ENCODE measurements around the gene FBXO22. TPM values are rescaled to one million over a fixed set of nuclear protein-coding genes. Genes with fewer than 3 reads are reported as not detected.
A peak's percentile ranks its signal among the peaks of the same experiment; 100 is the strongest.
"Not testable (repeated sequence)": the region's sequence is repeated elsewhere in the genome, so short reads cannot be mapped to it uniquely, and the experiment has no call there.

Gene FBXO22
- total RNA-seq (2014; rRNA removed; shearing (Covaris generic); ENCODE audit: low replicate concordance) = 43.0 and 86.0 TPM in 2 replicates

GRCh38 chr15:75903331-75904239 lies at the start of gene FBXO22:
FBXO22 (plus strand) TSS chr15:75903878; CDS start chr15:75903964, 86 bp downstream.
- in situ Hi-C loops (cut with HindIII; ENCODE audit: low pct_unique_long_range_greater_than_20kb, low sequenced_read_pairs) = no loop called here
- peak; percentile 84 for DNase-seq (ENCODE audit: low read depth)

GRCh38 chr15:75857886-75858285 lies 45.8 kb upstream of the FBXO22 start:
- in situ Hi-C loops (cut with HindIII; ENCODE audit: low pct_unique_long_range_greater_than_20kb, low sequenced_read_pairs) = no loop called here
- no peak for DNase-seq (ENCODE audit: low read depth)

DNA sequence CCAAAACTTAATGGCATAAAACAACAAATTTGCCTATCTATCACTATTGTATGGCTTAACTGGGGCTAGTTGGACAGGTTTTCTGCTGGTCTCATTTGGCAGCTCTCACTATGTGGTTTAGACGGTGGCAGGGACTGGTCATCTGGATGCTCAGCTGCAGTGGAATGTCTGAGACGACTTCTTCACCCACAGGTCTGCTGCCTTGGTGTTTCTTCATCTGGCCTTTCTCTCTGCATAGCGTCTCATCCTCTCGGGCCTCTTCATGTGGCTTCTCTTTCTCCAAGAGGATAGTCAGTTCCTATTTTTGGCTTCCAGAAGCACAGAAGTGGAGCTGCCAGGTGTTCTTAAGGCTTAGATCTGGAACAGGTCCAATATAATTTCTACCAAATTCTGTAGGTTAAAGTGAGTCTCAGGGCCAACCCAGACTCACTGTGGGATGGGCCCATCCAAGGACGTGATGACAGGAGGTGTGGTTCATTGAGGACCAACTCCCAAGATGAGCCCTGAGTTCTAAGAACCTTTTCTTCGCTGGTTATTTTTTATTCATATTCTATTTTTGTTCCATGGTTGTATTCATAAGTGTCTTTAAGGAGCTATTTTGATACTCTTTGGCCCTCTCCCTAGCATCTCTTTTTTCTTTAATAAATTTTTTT lies 41.8 kb upstream of the FBXO22 start:
- DNase-seq (ENCODE audit: low read depth) = no peak
- in situ Hi-C loops (cut with HindIII; ENCODE audit: low pct_unique_long_range_greater_than_20kb, low sequenced_read_pairs) = no loop called here

DNA sequence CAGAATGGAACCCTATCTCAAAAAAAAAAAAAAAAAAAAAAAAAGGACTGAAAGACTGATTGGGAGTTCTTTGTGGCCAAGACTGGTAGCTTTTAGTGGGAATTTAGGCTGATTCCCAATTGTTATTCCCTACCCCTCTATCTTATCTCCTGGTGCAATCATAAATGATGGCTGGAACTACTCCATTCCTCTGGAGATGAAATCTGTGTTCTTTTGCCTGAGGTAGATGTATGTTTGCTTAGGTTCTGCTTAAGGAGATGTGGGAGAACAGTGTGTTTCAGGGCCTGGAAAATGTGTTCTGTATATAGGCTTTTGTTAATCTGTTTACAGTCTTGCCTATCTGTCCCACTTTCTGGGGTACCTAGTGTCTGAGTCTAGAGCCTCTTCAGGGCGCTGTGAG lies 40.9 kb upstream of the FBXO22 start:
- no peak for DNase-seq (ENCODE audit: low read depth)
- in situ Hi-C loops (cut with HindIII; ENCODE audit: low pct_unique_long_range_greater_than_20kb, low sequenced_read_pairs) = no loop called here

DNA sequence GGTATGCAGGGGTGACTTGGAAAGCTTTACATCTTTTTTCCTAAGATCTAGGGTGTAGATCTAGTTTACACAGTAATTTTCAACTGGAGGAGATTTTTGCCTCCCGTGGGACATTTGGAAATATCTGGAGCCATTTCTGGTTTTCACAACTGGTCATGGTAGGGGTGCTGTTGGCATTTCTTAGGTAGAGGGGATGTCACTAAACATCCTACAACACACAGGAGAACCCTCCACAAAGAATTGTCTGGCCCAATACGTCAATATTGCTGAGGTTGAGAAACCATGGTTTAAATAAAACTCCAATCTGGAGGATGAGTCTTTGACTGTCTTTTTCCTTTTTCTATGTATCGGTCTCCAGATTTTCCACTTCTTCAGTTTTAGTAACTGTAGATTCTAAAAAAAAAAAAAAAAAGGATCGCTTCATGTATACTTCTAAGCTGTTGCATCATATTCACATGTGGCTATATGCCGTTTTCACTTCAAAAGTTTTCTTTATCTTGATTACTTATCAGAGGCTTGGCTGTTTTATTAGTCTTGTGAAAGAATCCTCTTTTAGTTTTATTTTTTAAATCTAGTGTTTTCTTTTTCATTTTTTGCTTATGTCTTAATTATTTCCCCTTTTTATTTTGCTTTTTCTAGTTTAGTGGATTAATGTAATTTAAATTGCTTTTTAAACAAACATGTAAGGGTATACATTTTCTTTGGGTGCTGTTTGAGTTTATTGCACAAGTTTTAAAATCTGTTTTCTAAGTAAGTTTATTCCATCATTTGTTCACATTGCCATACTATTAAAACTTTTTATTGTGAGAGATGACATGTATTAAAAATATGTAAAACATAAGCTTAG lies 39.2 kb upstream of the FBXO22 start:
- DNase-seq (ENCODE audit: low read depth) = no peak
- in situ Hi-C loops (cut with HindIII; ENCODE audit: low pct_unique_long_range_greater_than_20kb, low sequenced_read_pairs) = no loop called here

DNA sequence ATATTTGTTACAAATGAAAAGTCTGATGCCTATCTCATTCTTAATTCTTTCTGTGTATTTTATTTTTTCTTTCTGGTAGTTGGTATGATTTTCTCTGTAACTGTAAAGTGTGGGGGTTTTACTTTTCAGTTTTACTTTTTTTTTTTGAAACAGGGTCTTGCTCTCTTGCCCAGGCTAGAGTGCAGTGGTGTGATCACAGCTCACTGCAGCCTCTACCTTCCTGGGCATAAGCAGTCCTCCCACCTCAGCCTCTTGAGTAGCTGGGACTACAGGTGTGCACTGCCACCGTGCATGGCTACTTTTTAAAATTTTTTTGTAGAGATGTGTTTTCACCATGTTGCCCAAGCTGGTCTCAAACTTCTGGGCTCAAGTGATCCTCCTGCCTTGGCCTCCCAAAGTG lies 37.6 kb upstream of the FBXO22 start:
- in situ Hi-C loops (cut with HindIII; ENCODE audit: low pct_unique_long_range_greater_than_20kb, low sequenced_read_pairs); DNase-seq (ENCODE audit: low read depth): not testable (repeated sequence)

GRCh38 chr15:75866916-75867315 lies 36.8 kb upstream of the FBXO22 start:
- in situ Hi-C loops (cut with HindIII; ENCODE audit: low pct_unique_long_range_greater_than_20kb, low sequenced_read_pairs) = no loop called here
- no peak for DNase-seq (ENCODE audit: low read depth)

DNA sequence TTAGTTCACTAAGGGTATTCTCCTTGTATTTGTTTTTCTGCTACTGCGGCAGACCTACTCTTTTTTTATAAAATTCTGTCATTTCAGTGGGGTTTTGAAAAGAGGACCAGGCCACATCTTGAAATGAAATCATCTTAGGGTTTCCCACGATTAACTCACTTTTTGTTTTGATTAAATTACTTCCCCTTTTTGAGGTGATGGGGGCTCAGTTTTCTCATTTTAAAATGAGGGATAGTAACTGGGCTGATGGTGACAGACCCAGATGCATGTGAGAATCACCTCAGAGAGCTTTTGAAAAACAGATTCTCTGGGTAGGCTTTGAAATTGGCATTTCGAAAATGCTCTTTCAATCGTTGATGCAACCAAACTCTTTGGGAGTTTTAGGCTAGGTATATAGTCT lies 36.2 kb upstream of the FBXO22 start:
- in situ Hi-C loops (cut with HindIII; ENCODE audit: low pct_unique_long_range_greater_than_20kb, low sequenced_read_pairs) = no loop called here

GRCh38 chr15:75868019-75868418 lies 35.7 kb upstream of the FBXO22 start:
- DNase-seq (ENCODE audit: low read depth) = no peak
- in situ Hi-C loops (cut with HindIII; ENCODE audit: low pct_unique_long_range_greater_than_20kb, low sequenced_read_pairs) = no loop called here

More for the DNA sequence above, 36.2 kb upstream of the FBXO22 start:
- no peak for DNase-seq (ENCODE audit: low read depth)

DNA sequence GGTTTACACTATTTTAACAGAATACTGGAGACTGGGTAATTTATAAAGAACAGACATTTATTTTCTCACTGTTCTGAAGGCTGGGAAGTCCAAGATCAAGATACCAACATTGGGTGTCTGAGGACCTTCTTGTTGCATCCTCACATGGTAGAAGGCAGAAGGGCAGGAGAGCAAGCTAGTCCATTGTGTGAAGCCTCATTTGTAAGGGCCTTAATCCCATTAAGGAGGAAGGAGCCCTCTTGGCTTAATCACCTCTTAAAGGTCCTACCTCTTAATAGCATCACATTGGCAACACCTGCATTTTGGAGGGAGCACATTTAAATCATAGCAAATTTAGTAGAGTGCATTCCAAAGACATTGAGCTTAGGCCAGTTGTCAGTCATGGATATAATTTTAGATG lies 34.2 kb upstream of the FBXO22 start:
- in situ Hi-C loops (cut with HindIII; ENCODE audit: low pct_unique_long_range_greater_than_20kb, low sequenced_read_pairs) = no loop called here
- DNase-seq (ENCODE audit: low read depth) = no peak

DNA sequence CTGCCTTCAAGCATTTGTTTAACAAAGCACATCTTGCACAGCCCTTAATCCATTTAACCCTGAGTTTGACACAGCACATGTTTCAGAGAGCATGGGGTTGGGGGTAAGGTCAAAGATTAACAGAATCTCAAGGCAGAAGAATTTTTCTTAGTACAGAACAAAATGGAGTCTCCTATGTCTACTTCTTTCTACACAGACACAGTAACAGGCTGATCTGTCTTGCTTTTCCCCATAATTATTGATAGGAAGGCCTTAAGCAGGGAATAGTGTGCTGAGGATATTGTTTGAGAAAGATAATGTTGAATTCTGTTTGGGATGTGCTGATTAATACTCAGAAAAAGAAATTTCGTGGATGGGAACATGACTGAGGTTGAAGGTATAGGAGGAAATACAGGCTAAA lies 32.1 kb upstream of the FBXO22 start:
- in situ Hi-C loops (cut with HindIII; ENCODE audit: low pct_unique_long_range_greater_than_20kb, low sequenced_read_pairs); DNase-seq (ENCODE audit: low read depth): not testable (repeated sequence)

DNA sequence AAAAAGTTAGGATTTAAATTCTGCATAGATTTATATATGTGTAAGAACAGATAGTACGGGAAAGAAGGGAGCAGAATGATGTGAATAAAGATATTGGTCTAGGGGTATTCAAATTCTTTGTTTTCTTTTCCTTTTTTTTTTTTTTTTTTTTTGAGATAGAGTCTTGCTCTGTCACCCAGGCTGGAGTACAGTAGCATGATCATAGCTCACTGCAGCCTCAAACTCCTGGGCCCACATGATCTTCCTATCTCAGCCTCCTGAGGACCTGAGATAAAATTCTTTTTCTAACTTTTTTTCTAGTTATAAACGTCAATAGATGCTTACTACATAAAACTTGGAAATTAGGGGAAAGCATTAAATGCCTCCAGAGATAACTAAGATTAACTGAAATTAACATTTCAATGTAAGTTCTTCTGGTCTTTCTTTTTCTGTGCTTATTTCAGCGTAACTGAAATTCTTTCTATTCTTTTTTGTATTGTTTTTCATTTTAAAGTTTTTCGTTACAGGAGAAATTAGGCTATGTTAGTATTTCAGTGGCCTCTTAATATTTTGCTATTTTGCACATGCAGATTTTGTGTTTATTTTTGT lies 31.2 kb upstream of the FBXO22 start:
- no peak for DNase-seq (ENCODE audit: low read depth)
- in situ Hi-C loops (cut with HindIII; ENCODE audit: low pct_unique_long_range_greater_than_20kb, low sequenced_read_pairs) = no loop called here

DNA sequence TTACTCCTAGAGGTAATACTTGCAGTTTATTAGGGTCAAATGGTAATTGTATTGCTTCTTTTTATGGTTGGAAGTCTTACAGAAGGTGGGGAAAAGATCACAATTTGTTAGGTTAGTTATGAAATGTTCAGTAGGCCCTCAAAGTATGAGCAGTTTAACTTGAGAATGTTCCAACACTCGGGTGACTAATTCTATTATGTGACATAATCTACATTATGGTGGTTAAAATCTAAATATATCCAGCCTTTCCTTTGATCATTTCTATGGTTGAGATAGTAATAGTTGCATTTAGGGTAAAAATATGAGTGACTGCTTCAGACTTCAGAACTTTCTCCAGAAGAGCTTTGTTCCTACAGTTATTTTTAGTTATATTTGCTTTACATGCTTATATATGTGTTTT lies 19.6 kb upstream of the FBXO22 start:
- DNase-seq (ENCODE audit: low read depth) = no peak
- in situ Hi-C loops (cut with HindIII; ENCODE audit: low pct_unique_long_range_greater_than_20kb, low sequenced_read_pairs) = no loop called here

DNA sequence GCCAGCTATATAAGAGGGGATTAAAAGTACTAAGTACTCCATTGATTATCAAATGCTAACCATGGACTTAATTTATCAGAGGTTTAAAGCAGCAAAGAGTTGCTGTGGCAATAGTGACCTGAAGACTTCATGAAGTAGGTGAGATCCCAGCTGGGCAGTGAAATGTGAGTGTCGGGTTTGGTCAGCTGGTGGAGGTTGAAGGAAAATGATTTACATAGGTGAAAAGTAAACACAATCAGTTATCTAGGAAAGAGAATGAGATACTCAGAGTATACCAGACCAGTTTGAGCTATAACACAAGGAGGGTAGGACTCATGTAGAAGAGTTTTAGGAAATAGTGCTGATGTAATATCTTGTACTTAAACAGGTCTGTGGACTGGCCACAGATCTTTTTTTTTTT lies 16.5 kb upstream of the FBXO22 start:
- in situ Hi-C loops (cut with HindIII; ENCODE audit: low pct_unique_long_range_greater_than_20kb, low sequenced_read_pairs) = no loop called here
- no peak for DNase-seq (ENCODE audit: low read depth)

GRCh38 chr15:75891895-75892294 lies 11.8 kb upstream of the FBXO22 start:
- in situ Hi-C loops (cut with HindIII; ENCODE audit: low pct_unique_long_range_greater_than_20kb, low sequenced_read_pairs) = no loop called here
- DNase-seq (ENCODE audit: low read depth) = peak; percentile 42

DNA sequence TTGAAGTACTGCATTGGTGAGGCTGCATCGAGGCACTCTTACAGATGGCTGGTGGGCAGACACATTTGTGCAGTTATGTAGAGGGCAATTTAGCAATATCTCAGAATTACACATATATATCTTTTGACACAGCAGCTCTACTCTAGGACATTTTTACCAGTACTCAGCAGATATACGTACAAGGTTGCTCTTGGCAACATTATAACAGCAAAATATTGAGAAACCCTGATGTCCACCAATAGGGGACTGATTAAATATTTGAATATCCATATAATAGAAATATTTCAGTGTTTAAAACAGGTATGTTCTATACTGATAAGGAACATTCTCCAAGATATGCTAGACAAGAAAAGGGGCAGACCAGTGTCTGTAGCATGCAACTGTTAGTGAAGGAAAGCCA lies 7.9 kb upstream of the FBXO22 start:
- in situ Hi-C loops (cut with HindIII; ENCODE audit: low pct_unique_long_range_greater_than_20kb, low sequenced_read_pairs) = no loop called here
- DNase-seq (ENCODE audit: low read depth) = no peak

DNA sequence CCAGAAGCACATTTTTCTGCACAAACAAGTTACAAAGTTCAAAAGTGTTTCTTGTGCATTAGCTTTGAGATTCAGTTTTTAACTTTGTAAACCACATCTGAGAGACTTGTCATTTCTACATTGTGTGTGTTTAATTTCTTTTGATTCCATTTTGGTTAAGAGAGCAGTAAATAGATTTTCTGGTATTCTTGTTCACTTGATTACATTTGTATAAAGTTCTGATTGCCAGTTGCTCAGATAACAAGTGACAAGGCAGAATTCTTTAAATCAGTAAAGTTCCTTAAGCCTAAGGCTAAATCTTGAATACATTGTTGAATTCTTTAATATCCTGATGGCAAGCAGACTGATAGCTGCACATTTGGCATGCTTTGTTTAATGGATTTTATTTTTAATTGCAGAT lies 3.1 kb upstream of the FBXO22 start:
- in situ Hi-C loops (cut with HindIII; ENCODE audit: low pct_unique_long_range_greater_than_20kb, low sequenced_read_pairs) = no loop called here

GRCh38 chr15:75902129-75902557 lies 1.5 kb upstream of the FBXO22 start:
- DNase-seq (ENCODE audit: low read depth) = no peak
- in situ Hi-C loops (cut with HindIII; ENCODE audit: low pct_unique_long_range_greater_than_20kb, low sequenced_read_pairs) = no loop called here

More for the DNA sequence above, 3.1 kb upstream of the FBXO22 start:
- DNase-seq (ENCODE audit: low read depth) = no peak

Data from Caki2 (cell line).